GM18520 (cell line): Measurements from ENCODE around the gene DLGAP5.

Experiments used
- ATAC-seq: cut with Tn5 transposase; IDR thresholded peaks from one replicate; pipeline ENCODE4 v1.9.1; 2021; ENCODE audit not compliant: unreplicated experiment

DLGAP5 gene, protein sequence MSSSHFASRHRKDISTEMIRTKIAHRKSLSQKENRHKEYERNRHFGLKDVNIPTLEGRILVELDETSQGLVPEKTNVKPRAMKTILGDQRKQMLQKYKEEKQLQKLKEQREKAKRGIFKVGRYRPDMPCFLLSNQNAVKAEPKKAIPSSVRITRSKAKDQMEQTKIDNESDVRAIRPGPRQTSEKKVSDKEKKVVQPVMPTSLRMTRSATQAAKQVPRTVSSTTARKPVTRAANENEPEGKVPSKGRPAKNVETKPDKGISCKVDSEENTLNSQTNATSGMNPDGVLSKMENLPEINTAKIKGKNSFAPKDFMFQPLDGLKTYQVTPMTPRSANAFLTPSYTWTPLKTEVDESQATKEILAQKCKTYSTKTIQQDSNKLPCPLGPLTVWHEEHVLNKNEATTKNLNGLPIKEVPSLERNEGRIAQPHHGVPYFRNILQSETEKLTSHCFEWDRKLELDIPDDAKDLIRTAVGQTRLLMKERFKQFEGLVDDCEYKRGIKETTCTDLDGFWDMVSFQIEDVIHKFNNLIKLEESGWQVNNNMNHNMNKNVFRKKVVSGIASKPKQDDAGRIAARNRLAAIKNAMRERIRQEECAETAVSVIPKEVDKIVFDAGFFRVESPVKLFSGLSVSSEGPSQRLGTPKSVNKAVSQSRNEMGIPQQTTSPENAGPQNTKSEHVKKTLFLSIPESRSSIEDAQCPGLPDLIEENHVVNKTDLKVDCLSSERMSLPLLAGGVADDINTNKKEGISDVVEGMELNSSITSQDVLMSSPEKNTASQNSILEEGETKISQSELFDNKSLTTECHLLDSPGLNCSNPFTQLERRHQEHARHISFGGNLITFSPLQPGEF

DNA sequence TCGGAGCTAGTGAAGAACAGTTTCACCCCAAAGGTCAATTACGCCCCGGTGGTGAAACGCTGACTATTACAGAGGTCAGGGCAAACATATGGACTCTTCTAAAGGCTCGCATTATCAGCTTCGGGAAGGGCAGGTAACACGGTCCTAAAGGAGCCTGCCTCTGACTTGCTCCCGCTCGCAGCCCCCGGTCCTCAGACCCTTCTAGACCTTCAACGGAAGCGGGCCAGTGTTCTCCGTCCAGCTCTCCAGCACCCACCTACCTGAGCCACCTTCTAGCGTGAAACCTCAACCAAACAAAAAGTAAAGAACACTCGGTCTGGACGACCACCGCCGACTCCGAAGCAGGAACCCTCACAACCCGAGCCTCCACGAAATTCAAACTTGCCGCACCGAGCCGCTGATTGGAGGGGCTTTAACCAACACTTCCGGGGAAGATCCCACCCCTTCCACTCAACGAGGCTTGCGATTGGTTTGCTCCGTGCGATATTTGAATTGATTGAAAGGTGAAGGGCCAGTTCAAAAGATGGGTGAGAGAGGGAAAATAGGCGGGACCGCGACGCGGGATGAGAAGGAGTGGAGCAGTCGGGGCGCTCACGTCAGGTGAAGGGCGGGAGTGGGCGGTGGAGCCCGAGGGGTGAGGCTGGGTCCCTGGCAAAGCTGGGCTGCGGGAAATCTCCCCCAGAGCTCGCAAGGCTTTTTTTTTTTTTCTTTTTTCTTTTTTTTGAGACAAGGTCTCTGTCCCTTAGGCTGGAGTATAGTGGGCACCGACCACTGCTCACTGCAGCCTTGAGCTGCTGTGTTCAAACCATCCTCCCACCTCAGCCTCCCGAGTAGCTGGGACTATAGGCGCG, at the start of gene DLGAP5:
Gene DLGAP5, minus strand, starts transcription at position 383 of the 851 bp plus-strand sequence. CDS start 2,406 bp downstream, outside the sequence.
- peak; percentile 93 for ATAC-seq

DNA sequence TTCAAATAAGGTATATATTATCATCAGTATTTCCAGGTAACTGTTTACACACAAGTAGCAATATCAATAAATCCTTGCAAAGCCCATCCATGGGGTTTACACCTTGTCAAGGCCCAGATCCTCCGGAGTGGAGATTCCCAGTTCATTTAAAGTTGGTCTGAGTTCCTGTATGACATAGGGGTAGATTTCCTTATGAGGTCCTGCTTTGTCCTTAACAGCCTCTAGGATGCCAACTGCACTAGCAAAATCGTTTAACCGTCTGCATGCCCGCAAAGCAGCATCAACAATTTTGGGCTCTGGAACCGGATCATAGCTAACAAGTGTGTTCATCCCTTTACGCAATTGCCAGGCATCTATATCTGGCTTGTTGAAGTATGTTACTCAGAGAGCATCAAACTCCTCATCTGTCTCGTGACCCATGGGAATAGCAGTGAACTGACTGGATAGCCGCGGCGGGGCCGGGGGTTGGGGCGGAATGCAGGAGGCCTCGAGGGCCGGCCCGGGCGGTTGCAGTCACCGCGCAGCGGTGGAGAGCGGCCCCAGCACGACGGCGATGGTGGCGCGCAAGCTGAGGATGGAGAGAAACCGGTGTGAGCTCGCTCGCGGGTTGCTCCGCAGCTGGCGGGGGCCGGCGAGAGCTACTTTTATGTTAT, 49.3 kb upstream of the DLGAP5 start:
- ATAC-seq, result no peak

DNA sequence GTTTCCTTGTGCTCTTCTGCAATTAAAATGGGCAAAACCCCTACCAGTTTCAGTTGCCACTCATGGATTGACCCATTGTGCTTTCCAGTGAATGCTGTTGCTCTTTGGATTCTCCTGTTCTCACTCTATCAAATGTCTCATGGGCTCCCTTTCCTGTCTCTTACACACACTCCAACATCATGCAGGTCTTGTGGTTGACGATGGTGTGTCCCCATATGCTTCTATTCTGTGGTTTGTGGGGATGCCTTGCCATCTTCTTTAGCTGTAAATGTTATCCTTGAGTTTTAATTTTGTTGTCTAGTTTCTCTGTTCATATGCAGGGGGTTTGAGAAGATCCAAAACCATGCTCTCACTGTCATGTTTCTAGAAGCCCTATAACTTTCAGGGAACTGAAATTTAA, 47.9 kb upstream of the DLGAP5 start:
- no peak for ATAC-seq

DNA sequence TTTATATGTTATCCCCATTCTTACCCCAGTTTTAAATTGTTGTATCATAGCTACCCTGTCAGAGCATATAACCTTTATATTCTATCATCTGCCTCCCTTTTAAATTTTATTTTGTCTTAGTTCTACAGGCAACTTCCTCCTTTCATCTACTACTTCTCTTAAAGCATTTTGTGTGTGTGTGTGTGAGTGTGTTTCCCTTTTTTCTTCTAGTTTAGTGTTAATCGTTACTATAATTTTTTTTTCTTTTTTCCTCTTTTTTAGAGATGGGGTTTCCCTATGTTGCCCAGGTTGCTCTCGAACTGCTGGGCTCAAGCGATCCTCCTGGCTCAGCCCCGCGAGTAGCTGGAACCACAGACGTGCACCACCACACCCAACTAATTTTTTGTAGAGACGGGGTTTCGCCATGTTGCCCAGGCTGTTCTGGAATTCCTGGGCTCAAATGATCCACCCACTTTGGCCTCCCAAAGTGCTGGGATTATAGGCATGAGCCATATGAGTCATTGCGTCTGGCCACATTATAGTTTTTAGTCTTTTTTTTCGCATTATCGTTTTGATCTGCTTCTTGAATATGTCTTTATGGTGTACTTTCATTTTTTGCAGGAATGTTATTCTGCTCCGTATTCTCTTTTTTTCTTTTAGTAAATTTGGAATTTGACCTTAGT, 46.8 kb upstream of the DLGAP5 start:
- ATAC-seq, result no peak

DNA sequence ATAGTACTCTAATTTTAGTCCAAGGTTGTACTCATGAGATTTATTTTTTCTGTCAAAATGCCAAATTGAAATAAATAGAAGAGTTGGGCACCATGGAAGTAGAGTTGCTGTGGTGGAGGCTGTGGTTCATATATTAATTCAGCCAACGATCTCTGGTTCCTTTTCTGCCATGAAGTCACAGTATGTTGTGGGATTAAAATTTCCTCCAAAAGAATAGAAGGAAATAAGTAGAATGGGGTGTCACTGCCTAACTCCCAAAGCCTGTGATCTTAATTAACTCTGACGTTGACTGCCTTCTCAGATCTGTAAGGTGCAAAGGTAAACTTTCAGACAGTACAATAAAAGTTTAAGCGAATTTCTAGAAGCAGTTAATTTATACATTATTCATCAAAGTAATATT, 42.2 kb upstream of the DLGAP5 start:
- ATAC-seq, result no peak

DNA sequence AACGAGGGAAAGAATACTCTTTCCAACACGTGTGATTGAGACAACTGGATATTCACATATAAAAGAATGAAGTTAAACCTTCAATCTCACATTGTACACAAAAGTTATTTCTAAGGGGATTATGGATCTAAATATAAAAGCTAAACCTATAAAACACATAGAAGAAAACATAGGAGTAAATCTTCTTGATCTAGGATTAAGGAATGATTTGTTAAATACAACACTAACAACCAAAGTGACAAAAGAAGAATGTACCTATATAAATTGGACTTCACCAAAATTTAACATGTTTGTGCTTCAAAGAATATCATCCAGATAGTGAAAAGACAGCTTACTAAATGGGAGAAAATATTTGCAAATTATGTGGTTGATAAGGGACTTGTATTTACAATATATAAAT, 36.9 kb upstream of the DLGAP5 start:
- no peak for ATAC-seq

DNA sequence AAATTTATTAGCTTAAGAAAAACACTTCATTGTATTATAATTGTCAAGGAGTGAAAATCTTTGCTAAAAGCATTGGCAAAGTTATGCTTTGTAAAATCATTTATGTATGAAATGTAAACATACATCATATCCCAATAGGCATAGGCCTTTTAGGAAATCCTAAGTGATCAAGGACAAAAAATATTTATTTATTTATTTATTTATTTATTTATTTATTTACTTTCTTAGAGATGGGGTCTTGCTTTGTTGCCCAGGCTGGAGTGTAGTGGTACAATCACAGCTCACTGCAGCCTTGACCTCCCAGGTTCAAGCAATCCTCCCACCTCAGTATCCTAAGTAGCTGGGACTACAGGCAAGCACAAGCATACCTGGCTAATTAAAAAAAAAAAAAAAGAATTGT, 32.0 kb upstream of the DLGAP5 start:
- no peak for ATAC-seq

DNA sequence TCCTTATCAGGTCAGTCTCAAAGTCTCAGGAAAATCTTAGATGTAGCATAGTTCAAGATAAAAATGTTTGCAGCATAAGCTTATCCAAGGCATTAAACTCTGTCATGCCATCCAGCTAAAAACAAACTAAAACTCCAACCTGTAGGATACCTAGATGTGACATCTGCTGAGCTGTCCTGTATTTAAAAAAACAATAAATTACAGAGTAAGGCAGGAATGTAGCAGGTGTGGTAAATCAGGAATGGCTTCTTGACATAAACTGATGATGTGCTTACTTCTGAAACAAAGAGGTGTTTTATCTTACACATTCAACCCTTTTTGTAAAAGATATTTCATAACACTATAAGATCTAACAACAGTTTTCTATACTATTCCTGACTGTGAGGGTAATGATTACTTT, 30.6 kb upstream of the DLGAP5 start:
- ATAC-seq, result no peak

DNA sequence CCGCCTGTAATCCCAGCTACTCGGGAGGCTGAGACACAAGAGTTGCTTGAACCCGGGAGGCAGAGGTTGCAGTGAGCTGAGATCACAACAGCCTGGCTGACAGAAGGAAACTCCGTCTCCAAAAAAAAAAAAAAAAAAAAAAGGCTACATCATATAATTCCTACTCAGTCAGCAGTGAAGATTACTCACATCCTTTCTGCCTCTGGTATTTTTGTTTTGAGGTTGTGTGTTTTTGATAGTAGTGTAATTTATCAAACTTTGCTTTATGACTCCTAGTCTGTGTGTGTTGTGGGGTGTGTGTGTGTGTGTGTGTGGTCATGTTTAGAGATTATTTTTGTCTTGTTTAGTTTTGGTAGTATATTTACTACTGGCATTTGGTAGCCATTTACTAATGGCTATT, 29.8 kb upstream of the DLGAP5 start:
- no peak for ATAC-seq

DNA sequence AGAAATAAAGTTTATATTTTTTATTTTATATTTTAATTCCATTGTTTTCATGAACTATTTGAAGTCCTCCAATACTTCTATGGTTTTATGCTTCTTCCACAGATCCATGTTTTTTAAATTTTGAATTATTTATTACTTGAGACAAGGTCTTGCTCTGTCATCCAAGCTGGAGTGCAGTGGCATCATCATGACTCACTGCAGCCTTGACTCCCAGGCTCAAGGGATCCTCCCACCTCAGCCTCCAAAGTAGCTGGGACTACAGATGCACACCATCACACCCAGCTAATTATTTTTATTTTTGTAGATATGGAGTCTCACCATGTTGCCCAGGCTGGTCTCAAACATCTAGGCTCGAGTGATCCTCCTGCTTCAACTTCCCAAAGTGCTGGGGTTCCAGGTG, 28.8 kb upstream of the DLGAP5 start:
- no peak for ATAC-seq

DNA sequence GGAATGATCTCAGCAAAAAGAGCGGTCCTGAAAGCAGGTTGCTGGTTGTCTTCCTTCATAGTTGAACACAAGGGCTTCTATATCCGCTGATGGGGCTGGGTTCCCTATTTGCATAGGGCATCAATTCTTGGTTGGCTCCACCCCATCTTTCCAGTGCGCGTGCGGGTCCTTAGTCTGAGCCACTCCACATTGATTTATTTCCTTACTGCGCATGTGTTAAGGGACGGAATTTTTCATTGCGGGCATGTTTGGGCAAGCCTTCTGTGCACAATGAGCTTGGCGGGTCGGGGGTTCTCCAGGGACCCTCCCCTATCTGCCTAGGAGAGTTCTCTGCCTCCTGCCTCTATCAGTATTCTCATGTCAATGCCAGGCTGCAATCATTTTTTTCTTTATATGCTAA, 21.2 kb upstream of the DLGAP5 start:
- no peak for ATAC-seq

DNA sequence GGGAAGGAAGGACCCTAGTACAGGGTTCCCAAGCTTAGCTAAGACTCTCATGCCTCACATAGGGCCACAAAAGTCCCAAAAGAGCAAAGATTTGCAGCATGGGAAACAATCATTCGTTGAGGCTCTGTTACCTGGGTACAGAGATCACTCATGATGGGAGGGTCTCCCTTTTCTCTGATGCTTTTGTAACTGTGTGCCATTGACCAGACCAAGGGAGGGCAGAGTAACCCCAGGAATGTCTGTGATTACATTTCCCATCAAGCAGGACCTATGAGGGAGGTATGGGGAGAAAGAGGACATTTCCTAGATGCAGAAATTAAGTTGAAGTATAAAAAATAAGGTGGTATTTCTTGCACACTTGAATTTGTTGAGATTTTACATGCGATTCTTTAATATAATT, 16.4 kb upstream of the DLGAP5 start:
- no peak for ATAC-seq

DNA sequence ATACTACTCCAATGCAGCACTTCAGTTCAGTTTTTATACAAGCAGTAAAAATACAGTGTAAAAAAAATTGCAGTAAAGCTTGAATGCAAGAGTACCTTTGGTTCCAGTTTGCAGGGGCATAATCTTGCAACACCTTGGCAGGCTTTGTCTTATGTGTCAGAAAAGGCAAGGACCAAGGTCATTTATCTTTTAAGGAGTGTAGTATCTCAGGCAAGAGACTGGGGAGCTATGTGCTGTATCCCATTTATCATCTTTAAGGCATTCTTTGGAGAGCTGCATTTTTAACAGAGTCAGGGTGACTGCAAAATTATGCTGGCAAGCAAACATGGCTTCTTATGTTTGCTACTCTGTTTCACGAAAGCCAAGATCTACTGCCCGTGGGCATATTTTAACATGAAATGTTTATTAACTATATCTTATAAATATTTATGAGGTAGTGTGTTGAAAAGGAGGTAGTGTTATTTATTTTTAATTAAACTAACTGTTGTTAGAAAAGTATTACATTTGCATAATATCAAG, 14.8 kb upstream of the DLGAP5 start:
- no peak for ATAC-seq

DNA sequence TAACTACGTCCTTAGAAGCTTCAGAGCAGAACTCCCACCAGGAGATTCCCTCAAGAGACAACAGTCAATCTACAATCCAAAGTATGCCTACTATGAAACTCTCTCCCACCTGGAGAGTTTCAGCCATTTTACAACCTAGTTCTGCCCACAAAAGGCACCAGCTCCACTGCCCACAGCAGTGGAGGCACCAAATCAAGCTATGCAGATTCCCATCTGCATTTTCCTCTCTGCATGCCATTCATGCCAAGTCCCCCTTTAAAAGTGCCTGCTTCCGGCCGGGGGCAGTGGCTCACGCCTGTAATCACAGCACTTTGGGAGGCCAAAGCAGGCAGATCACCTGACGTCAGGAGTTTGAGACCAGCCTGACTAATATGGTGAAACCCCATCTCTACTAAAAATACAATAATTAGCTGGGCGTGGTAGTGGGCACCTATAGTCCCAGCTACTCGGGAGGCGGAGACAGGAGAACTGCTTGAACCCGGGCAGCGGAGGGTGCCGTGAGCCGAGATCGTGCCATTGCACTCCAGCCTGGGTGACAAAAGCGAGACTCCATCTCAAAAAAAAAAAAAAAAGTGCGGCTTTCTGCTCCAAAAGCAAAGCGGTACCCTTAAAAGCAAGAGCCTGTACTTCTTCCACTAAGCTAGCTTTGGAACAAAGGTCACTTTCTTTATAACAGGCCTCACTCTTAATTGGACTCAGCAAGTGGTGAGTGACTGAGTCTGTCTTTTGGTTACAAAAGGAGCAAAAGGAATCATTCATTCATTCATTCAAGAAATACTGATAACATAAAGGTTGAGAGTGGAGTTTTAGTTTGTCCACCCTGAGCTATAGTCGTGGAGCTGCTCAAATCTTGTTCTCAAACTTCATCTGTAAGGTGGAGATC, 10.1 kb upstream of the DLGAP5 start:
- ATAC-seq, result no peak

DNA sequence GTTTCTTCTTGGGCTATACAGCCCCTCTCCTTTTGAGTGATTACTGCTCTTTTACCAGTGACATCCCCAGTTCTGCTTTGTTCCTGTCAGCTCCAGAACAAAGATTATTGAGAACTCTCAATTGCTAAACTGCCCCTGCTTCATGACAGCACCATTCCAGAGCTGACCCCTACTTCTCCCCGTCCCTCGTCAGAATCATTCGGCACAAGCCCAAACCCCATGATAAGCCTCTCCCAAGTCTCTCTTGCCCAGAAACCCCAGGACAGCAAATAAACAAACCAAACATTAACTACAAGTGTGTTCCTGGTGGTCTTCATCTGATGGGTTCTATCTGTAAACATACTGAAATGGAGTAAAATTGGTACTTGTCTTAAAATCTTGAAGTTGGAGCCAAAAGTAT, 9.3 kb upstream of the DLGAP5 start:
- no peak for ATAC-seq

DNA sequence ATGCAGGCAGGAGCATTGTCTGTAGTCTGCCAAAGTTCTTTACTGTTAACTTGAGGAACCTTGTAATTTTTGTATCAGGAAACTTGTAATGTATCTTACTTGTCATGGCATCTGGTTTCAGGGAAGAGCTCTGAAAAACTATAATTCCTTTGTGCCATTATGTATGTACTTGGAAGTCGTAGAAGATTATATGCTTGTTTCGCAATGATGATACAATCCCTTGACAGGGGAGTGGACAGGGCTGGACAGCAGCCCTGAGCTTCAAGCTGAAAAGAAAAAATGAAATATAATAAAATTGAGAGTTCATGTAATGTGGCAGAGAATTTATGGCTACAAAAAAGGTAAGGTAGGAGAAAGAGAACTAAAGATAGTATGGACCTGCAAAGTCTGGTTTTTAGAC, 7.4 kb upstream of the DLGAP5 start:
- no peak for ATAC-seq

DNA sequence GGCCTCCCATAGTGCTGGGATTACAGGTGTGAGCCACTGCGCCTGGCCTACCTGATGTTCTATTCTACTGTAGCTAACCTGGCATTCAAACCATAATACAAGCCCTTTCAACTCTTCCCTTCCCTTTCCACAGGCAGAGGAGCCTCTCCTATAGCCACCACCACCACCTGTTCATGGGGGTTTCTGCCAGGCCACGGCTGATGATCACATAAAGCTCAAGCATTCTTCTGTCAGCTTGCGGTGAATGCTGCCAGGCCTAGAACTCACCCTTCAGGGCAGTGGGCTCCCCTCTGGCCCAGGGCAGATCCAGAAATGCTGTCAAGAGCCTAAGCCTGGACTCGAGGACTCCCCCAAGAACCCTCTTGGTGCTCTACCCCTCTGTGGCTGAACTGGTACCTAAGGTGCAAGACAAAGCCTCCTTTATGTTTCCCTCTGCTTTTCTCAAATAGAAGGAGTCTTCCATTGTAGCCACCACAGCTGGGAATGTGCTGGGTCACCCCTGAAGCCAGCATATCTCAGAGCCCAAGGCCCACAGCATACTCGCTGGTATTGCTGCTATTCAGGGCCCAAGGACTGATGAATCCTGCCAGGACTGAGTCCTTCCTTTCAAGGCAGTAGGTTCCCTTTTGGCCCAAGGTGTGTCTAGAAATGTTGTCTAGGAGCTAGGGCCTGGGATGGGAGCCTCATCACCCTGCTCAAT, 3.4 kb upstream of the DLGAP5 start:
- ATAC-seq, result no peak

DNA sequence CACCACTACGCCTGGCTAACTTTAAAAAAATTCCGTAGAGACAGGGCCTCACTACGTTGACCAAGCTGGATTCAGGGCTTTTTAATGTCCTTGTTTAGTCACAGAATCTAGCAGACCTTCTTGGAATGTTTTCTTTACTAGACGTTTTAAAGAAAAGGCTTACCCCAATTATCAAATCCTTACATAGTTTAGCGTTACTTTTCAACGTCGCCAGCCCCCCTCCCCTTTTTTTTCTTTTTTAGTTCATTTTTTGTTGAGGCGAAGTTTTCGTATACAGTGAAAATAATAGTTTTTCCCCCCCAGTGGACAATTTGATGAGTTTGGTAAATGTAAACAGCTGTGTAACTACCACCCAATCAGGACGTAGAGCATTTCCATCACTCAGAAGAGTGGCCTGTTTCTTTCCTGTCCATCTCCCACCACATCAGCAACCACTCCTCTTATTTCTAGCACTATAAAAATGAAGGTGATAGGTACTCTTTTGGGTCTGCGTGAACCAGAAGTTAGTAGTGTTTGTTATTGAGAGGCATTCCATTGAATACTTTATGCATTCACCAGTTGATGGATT, 753 bp upstream of the DLGAP5 start:
- ATAC-seq, result no peak
